ENCODE data around the gene TSSK3. TPM values are rescaled to one million over a fixed set of nuclear protein-coding genes. Genes with fewer than 3 reads are reported as not detected.

The TSSK3 gene
- total RNA-seq, 4 donors from 2014 or later: 0.48 TPM; not detected in 3

- ATAC-seq (ENCODE audit: low FRiP score): no peak
- no peak for DNase-seq (ENCODE audit: low spot score)
- TF ChIP-seq CTCF (IDR thresholded peaks at IDR 0.05): no peak
These were observed 15.3 kb downstream of the TSSK3 start for GRCh38 chr1:32377541-32378220.

GRCh38 chr1:32380057-32380456 is 17.7 kb downstream of the TSSK3 start:
- DNase-seq (ENCODE audit: low spot score): no peak
- ATAC-seq (ENCODE audit: low FRiP score): no peak
- TF ChIP-seq CTCF (IDR thresholded peaks at IDR 0.05): no peak

GRCh38 chr1:32386676-32387392 is 24.5 kb downstream of the TSSK3 start:
- ATAC-seq (ENCODE audit: low FRiP score): no peak

GRCh38 chr1:32388641-32389040 is 26.3 kb downstream of the TSSK3 start:
- DNase-seq (ENCODE audit: low spot score) (no peak), ATAC-seq (ENCODE audit: low FRiP score) (no peak)
- no peak for TF ChIP-seq CTCF (IDR thresholded peaks at IDR 0.05)

More at GRCh38 chr1:32386676-32387392, 24.5 kb downstream of the TSSK3 start:
- no peak for TF ChIP-seq CTCF (IDR thresholded peaks at IDR 0.05)
- DNase-seq (ENCODE audit: low spot score): no peak

GRCh38 chr1:32390904-32391870 is 28.8 kb downstream of the TSSK3 start:
- no peak for TF ChIP-seq CTCF (IDR thresholded peaks at IDR 0.05)
- ATAC-seq (ENCODE audit: low FRiP score) (no peak), DNase-seq (ENCODE audit: low spot score) (no peak)

- no peak for TF ChIP-seq CTCF (IDR thresholded peaks at IDR 0.05)
- DNase-seq (ENCODE audit: low spot score): no peak
- ATAC-seq (ENCODE audit: low FRiP score): no peak
These were observed 30.0 kb downstream of the TSSK3 start for GRCh38 chr1:32392325-32392724.
